Subcutaneous adipose tissue (tissue), 4 donors: ENCODE results near the gene STAT5A. TPM values are rescaled to one million over a fixed set of nuclear protein-coding genes. Genes with fewer than 3 reads are reported as not detected.

ENCODE experiments used
- total RNA-seq, 4 donors: library from RNA; depleted of rRNA; stranded (reverse); fragments of >200 nt; gene quantifications; one replicate each; pipeline ENCODE4 v1.1.0, GENCODE V29; 2016
- TF ChIP-seq, protein P1 (sequence below): fragments of 450-650 bp; IDR thresholded peaks from one replicate; pipeline ENCODE4 v1.5.1; 2016; ENCODE audit warnings: low read depth, mild to moderate bottlenecking, control low read depth, antibody characterized with exemption, moderate library complexity

The STAT5A gene
- total RNA-seq, 4 donors from 2014 or later = 158 to 721 (median 285) TPM

DNA sequence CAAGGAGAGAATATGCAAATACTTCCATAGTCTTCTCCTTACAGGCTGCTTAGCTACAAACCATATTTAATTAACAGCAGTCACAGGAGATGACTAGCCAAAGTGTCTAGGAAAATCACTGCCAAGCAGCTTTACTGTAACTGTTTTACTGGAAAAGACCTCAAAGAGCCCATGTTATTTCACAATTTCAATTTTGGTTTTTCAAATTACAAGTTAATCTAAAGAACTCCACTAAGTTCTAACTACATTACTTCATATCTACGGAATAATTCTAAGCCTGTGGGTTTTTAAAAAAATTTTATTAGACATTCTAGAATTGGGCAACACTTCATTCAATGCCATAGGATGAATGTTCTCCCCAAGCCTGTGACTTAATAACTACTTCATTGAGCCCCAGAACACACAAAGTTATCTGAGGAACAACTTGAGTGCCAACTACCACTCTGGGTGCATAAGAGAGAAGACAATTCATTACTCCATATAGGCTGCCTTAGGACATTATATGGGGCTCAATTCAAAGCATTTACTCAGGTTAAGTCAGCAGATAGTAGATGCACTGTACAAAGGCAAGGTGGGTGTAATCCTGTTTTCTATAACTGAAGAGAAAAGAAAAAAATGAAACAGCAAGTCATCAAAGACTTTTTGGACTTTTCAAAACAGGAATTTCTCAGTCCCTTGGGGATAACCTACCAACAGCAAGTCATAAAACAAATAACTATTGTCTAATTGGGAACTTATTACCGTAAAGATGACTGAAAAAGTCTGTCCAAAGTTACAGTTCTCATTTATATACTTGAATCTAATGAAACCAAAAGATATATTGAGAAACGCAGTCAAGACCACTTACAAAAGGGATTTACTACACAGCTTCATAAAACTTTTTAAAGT, 66.9 kb downstream of the STAT5A start:
- TF ChIP-seq, protein P1, sequence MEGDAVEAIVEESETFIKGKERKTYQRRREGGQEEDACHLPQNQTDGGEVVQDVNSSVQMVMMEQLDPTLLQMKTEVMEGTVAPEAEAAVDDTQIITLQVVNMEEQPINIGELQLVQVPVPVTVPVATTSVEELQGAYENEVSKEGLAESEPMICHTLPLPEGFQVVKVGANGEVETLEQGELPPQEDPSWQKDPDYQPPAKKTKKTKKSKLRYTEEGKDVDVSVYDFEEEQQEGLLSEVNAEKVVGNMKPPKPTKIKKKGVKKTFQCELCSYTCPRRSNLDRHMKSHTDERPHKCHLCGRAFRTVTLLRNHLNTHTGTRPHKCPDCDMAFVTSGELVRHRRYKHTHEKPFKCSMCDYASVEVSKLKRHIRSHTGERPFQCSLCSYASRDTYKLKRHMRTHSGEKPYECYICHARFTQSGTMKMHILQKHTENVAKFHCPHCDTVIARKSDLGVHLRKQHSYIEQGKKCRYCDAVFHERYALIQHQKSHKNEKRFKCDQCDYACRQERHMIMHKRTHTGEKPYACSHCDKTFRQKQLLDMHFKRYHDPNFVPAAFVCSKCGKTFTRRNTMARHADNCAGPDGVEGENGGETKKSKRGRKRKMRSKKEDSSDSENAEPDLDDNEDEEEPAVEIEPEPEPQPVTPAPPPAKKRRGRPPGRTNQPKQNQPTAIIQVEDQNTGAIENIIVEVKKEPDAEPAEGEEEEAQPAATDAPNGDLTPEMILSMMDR = no peak

GRCh38 chr17:42358434-42358833, 70.1 kb downstream of the STAT5A start:
- TF ChIP-seq, protein P1 = no peak

GRCh38 chr17:42359133-42359532, 70.8 kb downstream of the STAT5A start:
- TF ChIP-seq, protein P1 = no peak

Other genes starting within 250 kb of the STAT5A start
- 1 to 10 TPM in 1 of 4 donors, under 1 TPM in 2, not detected in 1; 0.17 to 1.7 (median 0.44) TPM for gene C17orf113, start 237.9 kb upstream of the STAT5A start, total RNA-seq
- gene ZNF385C, start 190.0 kb upstream of the STAT5A start, total RNA-seq = under 1 TPM in 2 of 4 donors, not detected in 2; 0.22 to 0.49 TPM
- 10 to 100 TPM in 3 of 4 donors, 1 to 10 TPM in 1; 4.7 to 17.1 (median 13.5) TPM for gene DHX58, start 175.8 kb upstream of the STAT5A start, total RNA-seq
- gene KAT2A, start 167.1 kb upstream of the STAT5A start, total RNA-seq = 10 to 100 TPM; 27.2 to 49.9 (median 32.8) TPM
- gene HSPB9, start 165.7 kb upstream of the STAT5A start, total RNA-seq = not detected
- gene RAB5C, start 133.5 kb upstream of the STAT5A start, total RNA-seq = 100 to 1,000 TPM in 3 of 4 donors, 10 to 100 TPM in 1; 89.7 to 167 (median 115) TPM
- under 1 TPM in 3 of 4 donors, not detected in 1; 0.16 to 0.34 (median 0.19) TPM for gene KCNH4, start 107.4 kb upstream of the STAT5A start, total RNA-seq
- not detected for gene HCRT, start 103.0 kb upstream of the STAT5A start, total RNA-seq
- 10 to 100 TPM; 18.8 to 47.5 (median 45.3) TPM for gene GHDC, start 94.0 kb upstream of the STAT5A start, total RNA-seq
- 100 to 1,000 TPM in 2 of 4 donors, 10 to 100 TPM in 2; 87.6 to 200 (median 113) TPM for gene STAT5B, start 12.1 kb upstream of the STAT5A start, total RNA-seq
- 100 to 1,000 TPM; 134 to 255 (median 180) TPM for gene STAT3, start 99.9 kb downstream of the STAT5A start, total RNA-seq
- 100 to 1,000 TPM; 307 to 781 (median 518) TPM for gene CAVIN1, start 134.8 kb downstream of the STAT5A start, total RNA-seq
- 100 to 1,000 TPM in 1 of 4 donors, 10 to 100 TPM in 3; 53.0 to 113 (median 56.1) TPM for gene ATP6V0A1, start 170.4 kb downstream of the STAT5A start, total RNA-seq
- 100 to 1,000 TPM in 1 of 4 donors, 10 to 100 TPM in 3; 43.5 to 123 (median 62.4) TPM for gene NAGLU, start 247.7 kb downstream of the STAT5A start, total RNA-seq